Fibroblast of villous mesenchyme (primary cell): Measurements from ENCODE around the gene FGF1. TPM values are rescaled to one million over a fixed set of nuclear protein-coding genes. Genes with fewer than 3 reads are reported as not detected.

ENCODE experiments used
- DNase-seq: peaks from one replicate; pipeline ENCODE4 v3.0.0-alpha.2; 2010; ENCODE audit warnings: low read depth
- H3K4me3 ChIP-seq: 2 replicates; pipeline ENCODE4 v1.5.1; 2011; ENCODE audit warnings: low read depth, mild to moderate bottlenecking, low read length
- total RNA-seq: library from RNA; depleted of rRNA; stranded (reverse); fragments of >200 nt; gene quantifications from 2 replicates; pipeline ENCODE4 v1.2.3, GENCODE V29; 2012
- TF ChIP-seq, protein P1 (sequence below): IDR thresholded peaks from 2 replicates; pipeline ENCODE4 v1.5.1; 2012; ENCODE audit warnings: low read depth, mild to moderate bottlenecking, low read length; ENCODE audit not compliant: insufficient read depth

The FGF1 gene
- total RNA-seq, 1 donor, result 16.0 TPM

DNA sequence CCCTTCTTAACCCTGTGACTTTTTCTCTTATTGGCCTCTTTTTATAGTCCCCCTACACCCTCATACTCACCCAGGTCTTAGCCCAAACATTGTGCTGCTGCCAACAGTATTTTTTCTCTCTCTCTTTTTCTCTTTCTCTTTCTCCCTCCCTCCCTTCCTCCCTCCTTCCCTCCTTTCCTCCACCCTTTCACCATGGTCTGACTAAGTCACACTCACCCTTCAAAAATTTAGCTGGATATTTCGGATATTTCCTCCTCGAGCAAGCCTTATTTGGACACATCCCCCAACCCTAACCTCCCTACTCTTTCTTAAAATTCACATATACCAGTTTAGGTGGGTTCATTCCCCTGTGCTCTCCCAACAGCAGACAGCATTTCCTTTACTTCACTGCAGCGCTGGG, 64.7 kb downstream of the FGF1 start:
- DNase-seq, result no peak
- H3K4me3 ChIP-seq, result no peak overlapping the region
- TF ChIP-seq, protein P1, sequence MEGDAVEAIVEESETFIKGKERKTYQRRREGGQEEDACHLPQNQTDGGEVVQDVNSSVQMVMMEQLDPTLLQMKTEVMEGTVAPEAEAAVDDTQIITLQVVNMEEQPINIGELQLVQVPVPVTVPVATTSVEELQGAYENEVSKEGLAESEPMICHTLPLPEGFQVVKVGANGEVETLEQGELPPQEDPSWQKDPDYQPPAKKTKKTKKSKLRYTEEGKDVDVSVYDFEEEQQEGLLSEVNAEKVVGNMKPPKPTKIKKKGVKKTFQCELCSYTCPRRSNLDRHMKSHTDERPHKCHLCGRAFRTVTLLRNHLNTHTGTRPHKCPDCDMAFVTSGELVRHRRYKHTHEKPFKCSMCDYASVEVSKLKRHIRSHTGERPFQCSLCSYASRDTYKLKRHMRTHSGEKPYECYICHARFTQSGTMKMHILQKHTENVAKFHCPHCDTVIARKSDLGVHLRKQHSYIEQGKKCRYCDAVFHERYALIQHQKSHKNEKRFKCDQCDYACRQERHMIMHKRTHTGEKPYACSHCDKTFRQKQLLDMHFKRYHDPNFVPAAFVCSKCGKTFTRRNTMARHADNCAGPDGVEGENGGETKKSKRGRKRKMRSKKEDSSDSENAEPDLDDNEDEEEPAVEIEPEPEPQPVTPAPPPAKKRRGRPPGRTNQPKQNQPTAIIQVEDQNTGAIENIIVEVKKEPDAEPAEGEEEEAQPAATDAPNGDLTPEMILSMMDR, result no peak

DNA sequence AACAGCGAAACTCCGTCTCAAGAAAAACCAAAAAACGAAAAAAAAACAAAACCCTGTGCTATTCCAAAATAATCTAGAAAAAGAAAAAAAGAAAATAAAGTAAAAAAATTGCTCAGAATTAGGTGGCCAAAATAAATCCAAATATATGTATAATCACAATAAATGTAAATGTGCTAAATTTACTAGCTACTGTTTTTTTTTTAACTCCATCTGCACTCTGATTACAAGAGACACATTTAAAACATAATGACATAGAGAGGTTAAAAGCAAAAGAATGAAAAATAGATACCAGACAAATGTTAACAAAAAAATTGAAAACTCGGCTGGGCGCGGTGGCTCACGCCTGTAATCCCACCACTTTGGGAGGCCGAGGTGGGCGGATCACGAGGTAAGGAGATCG, 66.1 kb downstream of the FGF1 start:
- no peak for DNase-seq
- TF ChIP-seq, protein P1, result no peak
- no peak overlapping the region for H3K4me3 ChIP-seq

DNA sequence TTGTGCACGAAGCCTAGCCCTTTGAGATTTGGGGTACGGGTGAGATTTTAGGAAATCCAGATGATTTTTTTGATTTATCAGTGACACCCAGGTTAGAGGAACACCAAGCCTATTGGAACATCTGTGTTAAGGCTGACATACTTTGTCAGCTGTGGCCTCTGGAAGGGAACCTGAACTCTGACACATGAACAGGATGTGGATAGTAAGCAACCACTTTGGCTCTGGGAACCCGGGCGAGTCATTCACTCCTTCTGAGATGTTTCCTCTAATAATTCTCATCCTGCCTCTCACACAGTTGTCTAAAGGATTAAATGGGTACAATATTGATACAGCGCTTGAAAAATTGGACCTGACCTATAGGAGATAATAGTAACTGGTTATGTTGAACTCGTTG, 67.8 kb downstream of the FGF1 start:
- peak; percentile 67 for DNase-seq
- H3K4me3 ChIP-seq, result no peak overlapping the region
- TF ChIP-seq, protein P1, result no peak

DNA sequence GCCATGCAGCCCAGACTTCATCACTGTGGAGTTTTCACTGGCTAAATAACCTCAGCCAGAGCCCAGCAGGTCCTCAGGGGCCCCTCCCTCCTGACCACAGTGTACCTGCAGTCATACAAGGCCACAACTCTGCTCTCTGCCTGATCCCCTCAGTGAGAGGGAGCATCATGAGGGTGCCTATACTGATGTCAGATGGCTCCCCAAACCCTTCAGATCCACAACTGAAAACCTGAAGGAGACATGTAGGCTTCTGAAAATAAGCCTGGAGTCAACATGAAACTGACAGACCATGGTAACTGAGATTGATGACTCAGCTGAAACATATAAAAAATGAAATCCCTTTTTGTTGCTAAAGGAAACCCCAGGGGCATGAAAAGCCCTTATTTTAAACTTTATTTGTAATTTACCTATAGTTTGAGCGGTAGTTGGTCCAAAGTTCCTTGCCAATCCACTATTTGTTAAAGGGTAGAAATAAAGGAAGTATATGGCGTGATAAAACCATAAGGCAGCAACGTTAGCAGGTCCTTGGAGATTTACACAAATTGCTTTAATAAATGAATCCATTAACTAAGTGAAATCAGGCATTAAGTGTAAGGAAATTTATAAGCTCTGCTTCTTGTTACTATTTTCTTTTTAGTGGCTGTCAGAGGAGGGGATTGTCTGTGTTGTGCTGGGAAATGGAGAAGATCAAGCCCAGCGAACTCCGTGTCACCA, 68.3 kb downstream of the FGF1 start:
- TF ChIP-seq, protein P1, result no peak
- DNase-seq, result no peak
- H3K4me3 ChIP-seq, result no peak overlapping the region

DNA sequence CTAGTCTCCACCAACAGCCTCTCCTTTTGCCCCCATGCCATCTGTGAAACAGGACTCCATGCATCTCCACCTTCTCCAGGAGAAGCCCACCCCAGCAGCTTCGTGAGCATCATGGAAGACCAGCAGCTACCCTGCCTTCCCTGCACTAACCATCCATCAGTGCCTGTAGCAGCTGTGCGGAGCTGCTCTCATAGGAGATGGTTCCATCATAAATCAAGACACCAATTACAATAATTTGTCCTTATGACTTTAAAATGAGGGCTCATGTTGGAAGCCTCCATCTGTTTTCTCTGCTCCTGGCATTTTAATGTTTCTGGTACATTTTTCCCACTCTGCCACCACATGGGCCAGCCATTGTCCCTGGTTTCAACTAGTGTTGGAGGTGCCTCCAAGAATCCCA, 69.9 kb downstream of the FGF1 start:
- H3K4me3 ChIP-seq, result no peak overlapping the region
- DNase-seq, result no peak
- TF ChIP-seq, protein P1, result no peak

DNA sequence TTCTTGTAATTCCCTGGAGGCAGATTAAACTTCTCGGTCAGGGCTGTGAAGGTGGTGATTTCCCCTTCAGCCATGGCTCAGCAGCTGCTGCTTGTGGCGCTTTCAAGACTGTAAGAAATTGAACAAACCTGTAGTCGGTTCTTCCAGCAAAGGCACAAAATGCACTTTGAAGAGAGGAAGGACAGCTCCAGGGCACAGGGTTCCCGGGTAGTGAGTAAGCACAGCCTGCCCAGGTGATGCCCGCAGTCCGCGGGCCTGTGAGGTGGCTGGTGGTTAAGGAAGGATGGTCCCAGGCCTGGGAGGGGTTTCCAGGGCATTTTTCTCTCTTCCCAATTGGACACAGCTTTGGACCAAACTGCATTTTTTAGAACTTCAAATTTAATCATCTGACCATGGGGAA, 71.8 kb downstream of the FGF1 start:
- no peak for DNase-seq
- TF ChIP-seq, protein P1, result no peak
- H3K4me3 ChIP-seq, result no peak overlapping the region

DNA sequence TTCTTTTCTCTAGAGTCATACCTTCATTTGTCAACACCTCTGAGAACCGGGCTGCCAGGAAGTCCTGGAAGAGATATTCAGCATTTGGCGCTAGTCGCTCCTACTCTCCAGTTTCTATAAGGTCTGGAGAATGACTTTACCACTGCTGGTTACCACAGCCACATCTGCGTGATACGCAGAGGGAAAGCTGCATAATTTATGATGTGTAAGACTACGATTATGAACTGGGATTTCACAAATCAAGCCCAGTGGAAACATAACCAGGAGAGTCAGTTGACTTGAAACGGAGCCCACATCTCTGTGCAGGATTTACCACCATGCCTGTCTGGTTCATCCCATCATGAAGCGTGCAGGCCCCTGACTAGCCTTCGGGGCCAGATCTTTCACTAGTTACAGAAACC, 72.6 kb downstream of the FGF1 start:
- TF ChIP-seq, protein P1, result no peak
- H3K4me3 ChIP-seq, result no peak overlapping the region
- peak; percentile 73 for DNase-seq
